ENCODE results near the gene AMPD2. TPM values are rescaled to one million over a fixed set of nuclear protein-coding genes. Genes with fewer than 3 reads are reported as not detected.

AMPD2 gene
- total and polyA plus RNA-seq, 2 of the 8 experiments (the other 6 are each of a cell fraction or from before 2014, with no cell fraction given): 37.2 to 67.7 TPM

DNA sequence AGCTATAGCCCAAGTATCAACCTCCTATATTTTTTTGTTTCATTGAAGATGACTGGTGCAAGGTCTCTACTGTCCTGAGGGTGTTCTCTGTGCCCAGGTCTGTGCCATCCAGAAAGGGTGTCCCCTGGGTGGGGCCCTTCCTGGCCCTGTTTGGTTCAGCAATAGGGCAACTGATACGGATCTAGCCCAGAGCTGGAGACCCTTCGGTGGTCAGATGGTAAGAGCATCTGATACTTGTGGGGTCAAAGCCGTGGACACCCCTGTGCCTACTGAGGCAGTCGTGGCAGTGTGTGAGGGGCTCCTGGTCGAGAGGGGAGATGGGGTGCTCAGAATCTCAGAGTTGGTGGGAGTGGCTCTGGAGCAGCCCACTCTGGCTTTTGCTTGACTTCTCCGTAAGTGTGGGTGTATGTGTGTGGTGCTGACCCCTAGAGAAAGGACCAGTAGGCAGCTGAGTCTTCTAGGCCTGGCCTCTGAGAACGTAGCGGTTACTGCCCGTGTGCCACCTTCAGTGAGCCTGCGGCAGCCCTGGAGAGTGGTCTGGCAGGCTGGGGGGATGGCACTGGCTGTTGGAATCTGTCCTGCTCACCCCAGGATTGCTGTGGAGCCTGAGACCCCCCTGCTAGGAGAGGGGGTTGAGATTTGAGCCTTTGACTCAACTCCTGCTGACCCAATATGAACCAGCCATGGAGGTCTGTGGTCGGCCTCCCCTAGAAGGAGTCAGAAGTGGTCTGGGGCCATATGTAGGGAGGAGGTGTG is 2.7 kb downstream of the AMPD2 start:
- Histone ChIP-seq H2AK5ac (ENCODE audit: low read depth, low read length) (no peak overlapping the region), H3K36me3 (ENCODE audit: control insufficient read depth in 2 of 4, insufficient read depth in 4 of 4, low read length in 3 of 4) (peaks cover 0 to 6% (median 2%) of the 10 kb centered on the region in 4 experiments; a peak in 5 of 8 replicates), H2BK15ac (ENCODE audit: low read length) (no peak overlapping the region), H3K14ac (ENCODE audit: insufficient read length) (no peak overlapping the region), H2AFZ (ENCODE audit: low read length) (no peak overlapping the region), H3K23ac (ENCODE audit: insufficient read length) (no peak overlapping the region), H4K5ac (ENCODE audit: insufficient read length, low read depth, low read length) (no peak overlapping the region), H3K9ac (replicated peaks in 1 of 4; ENCODE audit: extremely low read depth in 1 of 4, low read depth in 3 of 4, low read length in 3 of 4) (no peak overlapping the region), H3K18ac (ENCODE audit: extremely low read depth, low read length) (no peak overlapping the region), H3K23me2 (ENCODE audit: low read depth, low read length) (peaks cover 16% of the 10 kb centered on the region), H4K91ac (replicated peaks; ENCODE audit: insufficient read length, low read length) (no peak overlapping the region), H3K27me3 (replicated peaks in 1 of 4; ENCODE audit: control insufficient read depth in 3 of 4, extremely low read depth in 1 of 4, insufficient read depth in 3 of 4, low read length in 3 of 4) (no peaks in the 10 kb centered on the region), H3K4me3 (ENCODE audit: extremely low read depth in 1 of 4, insufficient read depth in 2 of 4, low read depth in 3 of 4, low read length in 4 of 4) (no peak overlapping the region), H2BK12ac (ENCODE audit: low read depth, low read length) (no peak overlapping the region), H4K8ac (ENCODE audit: extremely low read depth, insufficient read depth, low read length) (no peak overlapping the region; the same call in 1 of the 2 replicates), H3K79me1 (ENCODE audit: low read depth, low read length) (peaks cover 17% of the 10 kb centered on the region), H3K79me2 (ENCODE audit: control insufficient read depth in 1 of 2, insufficient read depth in 2 of 2, low read length in 2 of 2) (peaks cover 0 to 37% of the 10 kb centered on the region in 2 experiments; a peak in 2 of 4 replicates), H3K9me3 (ENCODE audit: insufficient read depth in 2 of 2, low read depth in 1 of 2, low read length in 1 of 2) (no peaks in the 10 kb centered on the region), H4K20me1 (replicated peaks in 1 of 2; ENCODE audit: control insufficient read depth in 1 of 2, insufficient read depth in 2 of 2, low read length in 2 of 2) (peaks cover 5 to 27% of the 10 kb centered on the region in 2 experiments), H3K27ac (ENCODE audit: low read depth, low read length) (no peak overlapping the region), H3K4me1 (replicated peaks in 1 of 4; ENCODE audit: control insufficient read depth in 3 of 4, insufficient read depth in 4 of 4, low read length in 3 of 4) (peaks cover 3 to 18% (median 11%) of the 10 kb centered on the region in 4 experiments), H3K56ac (replicated peaks; ENCODE audit: insufficient read length, low read depth, low read length) (no peak overlapping the region), H2BK20ac (ENCODE audit: low read length) (no peak overlapping the region), H3K4ac (replicated peaks; ENCODE audit: insufficient read length, low read depth, low read length) (peak overlapping the region; percentile 75), H3K4me2 (ENCODE audit: insufficient read depth in 1 of 2, low read depth in 2 of 2, low read length in 2 of 2) (no peak overlapping the region; a peak in 1 of 4 replicates), H2BK5ac (ENCODE audit: low read depth, low read length) (no peak overlapping the region), H2BK120ac (replicated peaks; ENCODE audit: low read depth, low read length) (no peak overlapping the region)
- ChIA-PET POLR2A (ENCODE audit: partially characterized antibody) (no interaction called here), CTCF (ENCODE audit: partially characterized antibody) (interaction anchor here (0.8 kb wide), 1 partner anchor 76 kb away, joined by 3 read pairs; no protein-coding TSS in a partner anchor)
- 85% methylated on average over 11 of the region's 11 CpGs; no CpG with 5 or more reads in 1 of the 2 experiments for whole genome bisulfite sequencing, 2 experiments (ENCODE audit: extremely low coverage in 1 of 2, insufficient coverage in 1 of 2, insufficient read length in 1 of 2, insufficient replicate concordance in 2 of 2, low coverage in 1 of 2, low lambda C conversion rate in 2 of 2, missing lambda C conversion rate in 1 of 2)
- TF ChIP-seq TAF1 (IDR thresholded peaks at IDR 0.05; ENCODE audit: low read depth, low read length) (no peak), HDAC6 (IDR thresholded peaks at IDR 0.05; ENCODE audit: low read depth, low read length) (no peak), SRF (IDR thresholded peaks at IDR 0.05; ENCODE audit: low read depth, low read length) (no peak), KDM5A (IDR thresholded peaks at IDR 0.05; ENCODE audit: low read length) (no peak), RNF2 (IDR thresholded peaks at IDR 0.05; ENCODE audit: borderline replicate concordance, low read depth, low read length, missing control alignments, poor library complexity, severe bottlenecking) (no peak), TCF12 (IDR thresholded peaks at IDR 0.05; ENCODE audit: low read depth, low read length) (no peak), POLR2AphosphoS5 (IDR thresholded peaks at IDR 0.05; ENCODE audit: low read depth, low read length) (no peak), MAX (IDR thresholded peaks at IDR 0.05) (no peak), CHD1 (IDR thresholded peaks at IDR 0.05; ENCODE audit: low read depth, low read length) (no peak), SP4 (IDR thresholded peaks at IDR 0.05; ENCODE audit: low read length) (no peak), TAF7 (optimal IDR thresholded peaks at IDR 0.05; ENCODE audit: borderline replicate concordance, low read depth, low read length) (no peak)
- FAIRE-seq: no peak
- DNase-seq (ENCODE audit: low read depth in 1 of 2, low spot score in 2 of 2): no peak

Measured in H1 (cell line).